Right lobe of liver (tissue), 4 donors: Measurements from ENCODE around the gene ANKRD44.

Source experiments
- POLR2A ChIP-seq: fragments of 450-650 bp; IDR thresholded peaks from one replicate; pipeline ENCODE4 v1.6.1; 2017; ENCODE audit warnings: antibody characterized with exemption, mild to moderate bottlenecking
- TF ChIP-seq, protein P1 (sequence below), 4 donors: fragments of 200-600 bp in 3 of 4; fragments of 450-650 bp in 1 of 4; IDR thresholded peaks; one replicate each; pipeline versions ENCODE4 v1.5.1 to v1.8.0; 2016 to 2022; ENCODE audit warnings: antibody characterized with exemption in 4 of 4, mild to moderate bottlenecking in 2 of 4
- donor health status: DM: no; HTN: no; CAD: no.
- donor health status: DM: no; HTN: no; CAD: no.
- donor health status: DM: no; HTN: yes; CAD: no.

DNA sequence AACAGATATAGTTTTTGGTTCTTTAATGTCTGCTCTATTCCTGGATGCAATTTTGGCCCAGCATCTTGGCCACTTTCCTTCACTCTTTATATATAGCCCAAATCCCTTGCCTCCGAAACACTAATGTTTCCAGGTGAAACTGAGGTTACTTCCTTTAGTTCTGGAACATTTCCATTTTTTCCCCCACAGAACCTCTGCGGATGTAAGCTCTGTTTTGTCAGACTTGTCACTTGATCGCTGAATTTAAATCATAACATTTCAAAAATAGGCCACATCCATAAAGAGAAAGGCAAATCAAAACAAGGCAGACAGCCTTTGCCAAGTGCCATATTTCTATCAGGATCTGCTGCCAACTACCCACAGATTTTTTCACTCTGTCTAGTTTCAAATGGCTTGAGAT, 115.1 kb downstream of the ANKRD44 start:
- TF ChIP-seq, protein P1, sequence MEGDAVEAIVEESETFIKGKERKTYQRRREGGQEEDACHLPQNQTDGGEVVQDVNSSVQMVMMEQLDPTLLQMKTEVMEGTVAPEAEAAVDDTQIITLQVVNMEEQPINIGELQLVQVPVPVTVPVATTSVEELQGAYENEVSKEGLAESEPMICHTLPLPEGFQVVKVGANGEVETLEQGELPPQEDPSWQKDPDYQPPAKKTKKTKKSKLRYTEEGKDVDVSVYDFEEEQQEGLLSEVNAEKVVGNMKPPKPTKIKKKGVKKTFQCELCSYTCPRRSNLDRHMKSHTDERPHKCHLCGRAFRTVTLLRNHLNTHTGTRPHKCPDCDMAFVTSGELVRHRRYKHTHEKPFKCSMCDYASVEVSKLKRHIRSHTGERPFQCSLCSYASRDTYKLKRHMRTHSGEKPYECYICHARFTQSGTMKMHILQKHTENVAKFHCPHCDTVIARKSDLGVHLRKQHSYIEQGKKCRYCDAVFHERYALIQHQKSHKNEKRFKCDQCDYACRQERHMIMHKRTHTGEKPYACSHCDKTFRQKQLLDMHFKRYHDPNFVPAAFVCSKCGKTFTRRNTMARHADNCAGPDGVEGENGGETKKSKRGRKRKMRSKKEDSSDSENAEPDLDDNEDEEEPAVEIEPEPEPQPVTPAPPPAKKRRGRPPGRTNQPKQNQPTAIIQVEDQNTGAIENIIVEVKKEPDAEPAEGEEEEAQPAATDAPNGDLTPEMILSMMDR (IDR thresholded peaks at IDR 0.05) = no peak
- TF ChIP-seq POLR2A = no peak
